ENCODE measurements around the gene GRM4. TPM values are rescaled to one million over a fixed set of nuclear protein-coding genes. Genes with fewer than 3 reads are reported as not detected.

Gene GRM4
- total and polyA plus RNA-seq, 8 donors, result 0.30 to 0.70 (median 0.43) TPM; not detected in 2

DNA sequence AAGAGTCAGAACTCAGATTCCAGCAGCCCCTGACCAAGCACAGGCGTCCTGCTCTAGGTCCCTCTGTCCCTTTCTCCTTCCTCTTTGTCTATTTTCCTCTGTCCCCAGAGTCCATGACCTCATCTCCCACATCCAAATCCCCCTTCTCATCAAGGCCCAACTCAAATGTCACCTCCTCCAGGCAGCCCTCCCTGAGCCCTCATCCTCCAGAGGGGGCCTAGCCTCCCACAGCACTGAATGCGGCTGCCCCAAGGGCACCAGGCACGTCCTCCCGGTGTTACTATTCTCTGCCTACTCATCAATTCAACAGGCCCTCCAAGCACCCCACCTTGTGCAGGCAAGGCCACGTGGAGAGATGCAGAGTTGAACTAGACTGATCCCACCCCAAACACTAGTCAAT, 49.7 kb downstream of the GRM4 start:
- Histone ChIP-seq H3K36me3 (no peaks in the 10 kb centered on the region), H3K27ac (no peak overlapping the region), H3K9me3 (no peaks in the 10 kb centered on the region), H3K27me3 (peaks cover 0 to 53% of the 10 kb centered on the region in 2 donors), H3K4me3 (no peak overlapping the region), H3K4me1 (no peaks in the 10 kb centered on the region)
- intact Hi-C loops (cut with DNase I), result no loop called here
- DNase-seq, result no peak
- no peak for ATAC-seq
- TF ChIP-seq, protein P1, sequence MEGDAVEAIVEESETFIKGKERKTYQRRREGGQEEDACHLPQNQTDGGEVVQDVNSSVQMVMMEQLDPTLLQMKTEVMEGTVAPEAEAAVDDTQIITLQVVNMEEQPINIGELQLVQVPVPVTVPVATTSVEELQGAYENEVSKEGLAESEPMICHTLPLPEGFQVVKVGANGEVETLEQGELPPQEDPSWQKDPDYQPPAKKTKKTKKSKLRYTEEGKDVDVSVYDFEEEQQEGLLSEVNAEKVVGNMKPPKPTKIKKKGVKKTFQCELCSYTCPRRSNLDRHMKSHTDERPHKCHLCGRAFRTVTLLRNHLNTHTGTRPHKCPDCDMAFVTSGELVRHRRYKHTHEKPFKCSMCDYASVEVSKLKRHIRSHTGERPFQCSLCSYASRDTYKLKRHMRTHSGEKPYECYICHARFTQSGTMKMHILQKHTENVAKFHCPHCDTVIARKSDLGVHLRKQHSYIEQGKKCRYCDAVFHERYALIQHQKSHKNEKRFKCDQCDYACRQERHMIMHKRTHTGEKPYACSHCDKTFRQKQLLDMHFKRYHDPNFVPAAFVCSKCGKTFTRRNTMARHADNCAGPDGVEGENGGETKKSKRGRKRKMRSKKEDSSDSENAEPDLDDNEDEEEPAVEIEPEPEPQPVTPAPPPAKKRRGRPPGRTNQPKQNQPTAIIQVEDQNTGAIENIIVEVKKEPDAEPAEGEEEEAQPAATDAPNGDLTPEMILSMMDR (IDR thresholded peaks at IDR 0.05), result no peak

DNA sequence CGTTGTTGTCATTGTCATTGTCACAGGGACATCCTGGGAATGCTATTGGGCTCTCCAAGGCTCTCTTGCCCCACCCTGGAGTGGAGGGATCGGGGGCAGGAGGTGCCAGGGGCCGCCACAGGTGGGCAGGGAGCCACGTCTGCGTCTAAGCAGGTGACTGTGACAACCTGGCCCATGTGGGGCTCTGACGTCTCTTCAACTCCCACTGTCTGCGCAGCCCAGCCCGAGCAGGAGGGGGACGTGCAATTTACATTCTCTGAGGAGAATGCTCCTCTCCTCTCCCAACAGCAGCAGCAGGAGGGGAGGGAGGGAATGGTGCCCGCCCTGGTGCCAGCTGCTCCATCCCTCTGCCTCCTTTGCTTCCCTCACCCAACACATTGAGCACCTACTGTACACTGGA, 50.1 kb downstream of the GRM4 start:
- TF ChIP-seq, protein P1 (IDR thresholded peaks at IDR 0.05), result no peak

DNA sequence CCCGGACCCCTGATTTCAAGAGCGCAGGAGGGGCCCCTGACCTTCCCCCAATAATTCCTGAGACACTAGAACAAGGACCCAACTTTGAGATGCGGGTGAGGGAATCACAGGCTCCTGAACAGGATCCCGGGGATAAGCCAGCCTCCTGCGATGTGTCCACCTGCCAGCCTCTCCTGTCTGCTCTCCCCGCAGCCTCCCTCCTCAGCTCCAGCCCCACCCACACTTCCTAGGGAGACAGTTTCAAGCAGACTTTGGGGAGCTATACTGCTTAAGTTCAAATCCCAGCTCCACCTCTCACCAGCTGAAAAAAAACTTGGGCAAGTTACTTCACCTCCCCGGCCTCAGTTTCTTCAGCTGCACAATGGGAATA, 50.8 kb downstream of the GRM4 start:
- no peak for ATAC-seq
- TF ChIP-seq, protein P1 (IDR thresholded peaks at IDR 0.05), result no peak

More for the DNA sequence above, 50.1 kb downstream of the GRM4 start:
- Histone ChIP-seq H3K27me3 (peaks cover 0 to 53% of the 10 kb centered on the region in 2 donors), H3K4me3 (no peak overlapping the region), H3K4me1 (no peaks in the 10 kb centered on the region), H3K9me3 (no peaks in the 10 kb centered on the region), H3K27ac (no peak overlapping the region), H3K36me3 (no peaks in the 10 kb centered on the region)
- ATAC-seq (no peak), DNase-seq (no peak)
- intact Hi-C loops (cut with DNase I), result no loop called here

DNA sequence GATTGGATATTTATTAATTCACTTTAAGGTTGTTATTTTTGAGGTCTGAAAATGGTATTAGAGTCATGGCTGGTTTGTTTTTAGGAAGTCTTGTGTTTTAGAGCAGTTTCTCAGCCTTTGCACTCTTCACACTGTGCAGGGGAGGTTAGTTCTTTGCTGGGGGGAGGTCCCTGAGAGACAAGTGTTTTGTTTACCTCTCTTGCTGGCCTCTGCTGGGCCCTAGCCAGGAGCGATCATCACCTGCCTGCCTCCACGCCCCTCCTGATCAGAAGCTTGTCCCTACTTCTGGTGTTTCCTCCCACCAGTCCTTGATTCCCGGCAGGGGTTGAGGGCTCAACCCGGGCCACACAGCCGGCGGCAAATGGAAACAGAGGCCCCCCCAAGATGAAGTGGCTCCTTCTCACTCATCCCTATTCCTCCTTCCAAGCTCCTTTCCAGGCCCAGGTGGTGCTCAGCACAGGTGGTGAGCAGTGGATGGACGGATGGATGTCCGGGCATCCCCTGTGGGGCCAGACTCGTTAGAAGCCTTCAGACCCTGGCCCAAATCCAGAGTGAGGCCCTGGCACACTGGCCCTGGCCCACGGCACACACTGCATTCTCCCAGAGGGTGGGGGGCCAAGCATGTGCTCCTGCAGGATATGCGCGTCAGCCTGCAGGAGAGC, 51.3 kb downstream of the GRM4 start:
- H3K9me3 ChIP-seq, result no peaks in the 10 kb centered on the region
- DNase-seq (no peak), ATAC-seq (no peak)
- H3K4me1 ChIP-seq, result no peaks in the 10 kb centered on the region
- H3K27ac ChIP-seq, result no peak overlapping the region
- intact Hi-C loops (cut with DNase I), result no loop called here
- TF ChIP-seq, protein P1 (IDR thresholded peaks at IDR 0.05), result no peak
- no peaks in the 10 kb centered on the region for H3K36me3 ChIP-seq
- no peak overlapping the region for H3K4me3 ChIP-seq
- peaks cover 0 to 53% of the 10 kb centered on the region in 2 donors for H3K27me3 ChIP-seq

More for the DNA sequence above, 50.8 kb downstream of the GRM4 start:
- no peaks in the 10 kb centered on the region for H3K36me3 ChIP-seq
- no peak for DNase-seq
- H3K4me1 ChIP-seq, result no peaks in the 10 kb centered on the region
- H3K27ac ChIP-seq, result no peak overlapping the region
- intact Hi-C loops (cut with DNase I), result no loop called here
- no peak overlapping the region for H3K4me3 ChIP-seq
- no peaks in the 10 kb centered on the region for H3K9me3 ChIP-seq
- H3K27me3 ChIP-seq, result peaks cover 0 to 53% of the 10 kb centered on the region in 2 donors

DNA sequence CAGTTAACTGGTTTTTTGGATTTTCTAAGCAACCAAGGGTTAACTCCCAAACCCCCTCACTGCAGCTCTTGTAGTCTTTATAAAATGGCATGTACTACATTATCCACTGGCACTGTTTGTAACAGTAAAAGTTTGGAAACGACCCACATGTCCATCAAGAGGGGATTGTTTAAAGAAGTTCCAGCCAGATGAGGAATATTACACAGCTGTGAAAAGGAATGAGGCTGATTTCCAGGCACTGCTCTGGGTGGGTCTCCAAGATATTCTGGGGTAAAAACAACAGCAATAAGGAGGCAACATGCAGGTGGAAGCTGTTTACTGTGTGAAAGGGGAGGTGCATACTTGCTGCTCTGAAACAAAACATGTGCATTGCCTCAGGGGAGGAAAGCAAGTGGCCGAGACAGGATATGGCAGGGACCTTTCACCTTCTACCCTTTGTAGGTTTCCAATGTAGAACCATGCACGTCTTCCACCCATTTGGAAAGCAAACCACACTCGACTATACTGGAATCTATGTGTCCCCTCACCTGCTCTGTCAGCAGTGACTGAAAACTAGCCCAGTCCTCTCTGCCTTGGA, 51.9 kb downstream of the GRM4 start:
- Histone ChIP-seq H3K36me3 (no peaks in the 10 kb centered on the region), H3K27me3 (peaks cover 0 to 51% of the 10 kb centered on the region in 2 donors), H3K9me3 (no peaks in the 10 kb centered on the region), H3K27ac (no peak overlapping the region), H3K4me1 (no peaks in the 10 kb centered on the region), H3K4me3 (no peak overlapping the region)
- no peak for ATAC-seq
- intact Hi-C loops (cut with DNase I), result no loop called here
- DNase-seq, result no peak
- TF ChIP-seq, protein P1 (IDR thresholded peaks at IDR 0.05), result no peak
